ENCODE data around the gene TNFRSF18.

The TNFRSF18 gene

DNA sequence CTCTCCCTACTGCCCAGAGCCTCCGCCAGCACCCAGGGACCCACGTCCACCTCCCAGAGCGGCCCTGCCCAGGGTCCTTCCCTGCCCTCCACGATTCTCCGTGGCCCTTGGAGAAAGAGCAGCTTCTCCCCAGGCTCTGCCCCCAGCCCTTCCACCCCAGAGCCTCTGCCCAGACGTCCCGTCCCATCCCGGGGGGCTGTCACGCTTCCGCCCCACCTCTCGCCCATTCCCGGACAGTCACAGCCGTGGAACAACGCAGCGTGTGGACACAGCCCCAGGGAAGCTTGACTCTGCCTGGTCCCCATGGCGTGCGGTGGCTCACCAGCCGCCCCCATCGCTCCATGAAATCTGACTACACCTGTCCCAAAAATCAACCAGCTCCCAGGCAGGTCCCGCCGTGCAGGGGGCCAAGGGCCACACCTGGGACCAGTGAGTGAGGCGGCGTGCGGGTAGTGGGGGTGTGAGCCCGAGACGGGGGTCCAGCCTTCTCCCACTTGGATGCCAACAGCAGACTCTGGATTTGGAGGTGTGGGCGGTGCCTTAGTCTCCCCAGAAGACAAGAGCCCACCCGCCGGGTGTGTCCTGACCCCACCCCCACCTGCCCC is 45.2 kb downstream of the TNFRSF18 start:
- no peak for DNase-seq

DNA sequence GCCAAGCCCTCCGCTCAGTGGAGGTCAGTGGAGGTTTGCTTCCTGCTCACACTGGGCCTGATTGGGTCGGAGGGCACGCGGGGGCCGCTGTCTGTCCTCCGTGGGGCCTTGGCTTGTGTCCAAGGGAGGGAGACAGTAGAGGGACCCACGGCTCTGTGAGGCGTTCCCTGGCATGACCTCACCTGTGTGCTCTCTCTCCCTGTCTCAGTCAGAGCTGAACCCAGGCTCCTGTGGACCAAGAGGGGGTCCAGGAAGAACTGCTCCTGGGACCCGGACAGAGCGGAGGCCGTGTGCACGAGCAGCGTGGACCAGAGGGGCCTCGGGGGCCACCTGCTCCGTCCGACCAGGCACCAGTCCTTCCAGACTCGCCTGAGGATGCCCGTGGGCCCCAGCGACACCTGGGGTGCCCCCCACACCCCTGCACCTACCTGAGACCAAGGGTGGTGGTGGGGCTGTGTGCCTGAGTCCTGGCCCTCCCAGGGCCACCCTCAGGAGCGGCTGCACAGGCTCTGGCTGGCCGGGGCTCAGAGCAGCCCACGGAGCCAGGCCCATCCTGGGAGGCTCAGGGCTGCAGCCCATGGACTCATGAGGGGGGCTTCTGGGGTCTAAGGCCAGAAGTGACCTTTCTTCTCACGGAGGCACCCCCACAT is 46.0 kb downstream of the TNFRSF18 start:
- DNase-seq, result no peak

DNA sequence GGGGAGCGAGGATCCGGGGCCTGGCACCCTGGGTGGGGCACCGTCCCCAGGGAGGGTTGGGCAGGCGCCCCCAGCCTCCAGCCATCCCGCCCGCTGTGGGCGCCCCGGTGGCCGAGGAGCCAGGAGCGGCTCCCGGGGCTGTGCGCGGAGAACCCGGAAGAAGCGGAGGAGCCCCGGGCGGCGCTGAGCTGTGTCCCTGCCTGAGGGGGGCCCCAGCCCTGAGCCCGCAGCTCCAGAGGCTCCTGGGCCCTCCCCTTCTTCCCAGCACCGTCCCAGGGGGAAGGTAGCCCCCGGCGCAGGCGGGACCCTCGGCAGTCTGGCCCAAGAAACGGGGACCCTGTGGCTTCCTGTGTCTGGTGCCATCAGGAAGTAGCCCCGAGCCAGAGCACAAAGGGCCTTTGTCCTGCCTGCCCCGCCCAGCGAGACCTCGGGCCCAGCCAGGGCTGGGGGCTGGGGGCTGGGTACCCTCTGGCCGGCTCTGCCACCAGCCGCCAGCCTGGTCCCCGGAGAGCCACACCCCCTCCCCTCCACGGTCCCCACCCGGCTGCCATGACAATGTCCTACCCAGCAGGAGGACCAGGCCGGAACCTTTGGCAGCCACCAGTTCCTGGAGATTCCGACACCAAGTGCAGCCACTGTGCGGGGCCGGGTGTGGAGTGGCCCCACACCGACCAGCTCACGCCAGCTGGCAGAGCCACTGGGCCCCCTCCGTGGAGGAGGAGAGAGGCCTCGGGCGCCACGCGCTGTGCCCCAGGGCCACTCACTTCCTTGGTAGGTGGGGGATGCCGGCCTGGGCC is 48.3 kb downstream of the TNFRSF18 start:
- DNase-seq, result no peak

DNA sequence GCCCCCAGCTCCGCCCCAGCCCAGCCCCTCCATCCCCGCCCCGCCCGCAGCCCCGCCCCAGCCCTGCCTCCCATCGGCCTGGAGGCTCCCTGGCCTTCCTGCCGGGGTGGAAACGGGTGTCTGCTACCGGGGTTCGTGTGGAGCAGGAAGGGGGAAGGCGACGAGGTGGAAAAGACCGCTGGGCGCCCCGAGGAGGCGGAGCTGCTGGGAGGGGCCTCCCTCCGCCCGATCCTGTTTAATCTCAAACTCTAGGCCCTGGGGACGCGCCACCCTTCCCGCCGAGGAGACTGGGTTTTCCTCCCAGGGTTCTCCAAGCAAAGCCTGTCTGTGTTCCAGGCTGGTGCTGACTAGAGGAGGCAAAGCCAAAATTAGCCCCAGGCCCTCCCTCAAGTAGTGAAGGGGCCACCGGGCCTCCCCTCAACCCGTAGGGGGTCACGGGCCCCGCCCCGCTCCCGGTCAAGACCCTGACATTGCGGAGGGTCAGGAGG is 48.9 kb downstream of the TNFRSF18 start:
- peak; percentile 85 for DNase-seq

DNA sequence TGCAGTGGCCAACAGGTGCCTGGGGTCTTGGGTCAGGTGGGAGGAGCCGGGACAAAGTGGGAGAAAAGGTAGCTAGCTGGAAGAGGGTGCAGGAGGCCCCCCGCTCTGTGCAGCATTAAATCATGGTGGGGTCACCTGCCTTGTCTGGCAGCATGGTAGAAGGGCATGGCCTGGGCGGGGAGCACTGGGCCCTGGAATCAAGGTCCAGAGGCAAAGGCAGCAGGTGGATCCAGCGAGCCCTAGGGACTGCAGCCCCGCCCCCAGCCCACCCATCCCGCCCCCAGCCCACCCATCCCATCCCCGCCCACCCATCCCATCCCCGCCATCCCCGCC is 49.4 kb downstream of the TNFRSF18 start:
- DNase-seq, result no peak

DNA sequence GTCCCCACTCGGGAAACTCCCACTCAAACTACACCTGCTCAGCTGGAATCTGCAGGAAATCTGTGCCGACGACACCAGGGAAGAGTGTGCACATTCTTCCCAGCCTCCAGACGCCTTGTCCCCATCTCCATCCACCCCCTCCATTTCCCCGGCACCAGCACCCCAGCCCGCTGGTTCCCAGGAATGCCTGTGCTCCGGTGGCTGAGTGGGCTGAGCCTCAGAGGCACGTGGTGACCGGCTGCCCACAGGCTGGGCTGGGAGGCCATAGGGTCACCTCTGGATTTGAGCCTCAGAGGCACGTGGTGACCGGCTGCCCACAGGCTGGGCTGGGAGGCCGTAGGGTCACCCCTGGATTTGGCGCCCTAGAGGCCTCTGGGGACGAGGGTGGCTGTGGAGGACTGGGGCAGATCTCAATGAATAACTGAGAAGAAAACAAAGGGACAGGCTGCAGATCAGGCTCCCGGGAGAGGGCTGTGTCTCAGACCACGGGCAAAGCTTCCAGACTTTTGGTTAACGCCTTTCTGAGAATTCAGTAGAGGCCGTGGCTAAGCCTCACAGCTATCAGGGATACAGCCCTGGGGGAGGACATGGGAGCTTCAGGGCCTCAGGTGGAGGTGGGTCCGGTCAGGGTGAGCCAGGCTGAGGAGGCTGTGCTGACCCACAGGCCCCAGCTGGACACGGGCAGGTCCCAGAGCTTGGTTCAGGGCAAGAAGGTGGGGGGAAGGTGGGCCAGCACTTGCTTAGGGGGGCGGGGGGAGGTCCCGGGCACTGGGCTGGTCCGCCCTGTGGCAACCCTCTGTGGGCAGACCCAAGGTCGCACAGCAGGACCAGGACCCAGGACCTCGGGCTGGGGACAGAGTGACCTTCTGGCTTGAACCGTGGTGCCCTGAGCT is 50.0 kb downstream of the TNFRSF18 start:
- no peak for DNase-seq

DNA sequence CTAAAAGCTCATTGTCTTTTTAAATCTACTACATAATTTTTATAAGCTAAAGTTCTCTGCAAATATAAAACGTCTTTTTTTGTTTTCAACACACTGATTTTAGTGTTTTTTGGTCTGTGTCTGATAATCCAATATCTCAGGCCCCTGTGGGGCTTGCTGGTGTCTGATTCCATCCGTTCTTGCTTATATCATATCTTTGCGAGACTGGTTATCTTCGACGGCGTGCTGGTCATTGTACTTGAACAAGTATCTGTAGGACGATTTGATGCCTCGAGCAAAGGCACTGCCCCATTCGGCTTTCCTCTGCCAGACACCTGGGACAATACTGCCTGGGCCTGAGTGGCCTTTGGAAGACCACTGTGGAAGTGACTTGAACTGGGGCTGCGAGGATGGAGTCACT is 51.1 kb downstream of the TNFRSF18 start:
- no peak for DNase-seq

DNA sequence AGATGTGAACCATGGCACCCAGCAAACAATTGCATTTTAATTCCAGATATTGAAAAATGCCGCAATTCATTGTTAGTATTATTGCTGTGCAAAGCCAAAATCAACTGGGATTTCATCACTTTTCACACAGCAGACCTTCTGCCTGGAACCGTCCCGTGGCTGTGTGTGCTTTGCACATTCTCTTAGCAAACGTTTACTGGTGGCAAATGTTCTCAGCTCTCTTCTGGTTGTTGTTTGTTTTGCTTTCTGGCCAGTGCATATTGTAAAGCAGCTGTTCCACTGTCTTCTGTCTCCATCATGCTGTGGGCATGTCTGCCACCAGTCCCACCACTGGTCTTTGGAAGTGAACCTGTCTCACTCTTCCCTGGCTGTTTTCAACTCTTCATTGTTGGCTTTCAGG is 52.5 kb downstream of the TNFRSF18 start:
- no peak for DNase-seq

Data from NCI-H187 treated with DMSO at 0.1 percent for 48 hours (cell line).